ENCODE measurements around the gene PARD3. TPM values are rescaled to one million over a fixed set of nuclear protein-coding genes. Genes with fewer than 3 reads are reported as not detected.
A peak's percentile ranks its signal among the peaks of the same experiment; 100 is the strongest.
"Not testable (repeated sequence)": the region's sequence is repeated elsewhere in the genome, so short reads cannot be mapped to it uniquely, and the experiment has no call there.

Gene PARD3
- total RNA-seq, 3 donors from 2014 or later = 48.2 to 93.7 (median 60.6) TPM

DNA sequence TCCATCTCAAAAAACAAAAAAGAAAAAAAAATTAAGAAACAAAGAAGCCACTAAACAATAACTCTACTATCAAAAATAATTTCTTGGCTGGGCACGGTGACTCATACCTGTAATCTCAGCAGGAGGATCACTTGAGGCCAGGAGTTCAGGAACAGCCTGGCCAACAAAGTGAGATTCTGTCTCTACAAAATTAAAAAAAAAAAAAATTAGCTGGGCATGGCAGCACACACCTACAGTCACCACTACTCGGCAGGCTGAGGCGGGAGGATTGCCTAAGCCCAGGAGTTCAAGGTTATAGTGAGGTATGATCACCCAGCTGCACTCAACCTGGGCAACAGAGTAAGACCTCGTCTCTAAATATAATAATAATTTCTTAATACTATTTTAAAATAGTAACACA is 69.0 kb downstream of the PARD3 start:
- intact Hi-C loops (cut with DNase I; ENCODE audit: low total_unique reads) = no loop called here
- Histone ChIP-seq H3K27me3 (no peaks in the 10 kb centered on the region), H3K4me1 (no peaks in the 10 kb centered on the region), H3K4me3 (no peak overlapping the region), H3K9me3 (no peaks in the 10 kb centered on the region), H3K36me3 (no peaks in the 10 kb centered on the region), H3K27ac (no peak overlapping the region)
- no peak for TF ChIP-seq POLR2A (IDR thresholded peaks at IDR 0.05)
- TF ChIP-seq POLR2AphosphoS5 (IDR thresholded peaks at IDR 0.05) = no peak
- TF ChIP-seq, protein P1, sequence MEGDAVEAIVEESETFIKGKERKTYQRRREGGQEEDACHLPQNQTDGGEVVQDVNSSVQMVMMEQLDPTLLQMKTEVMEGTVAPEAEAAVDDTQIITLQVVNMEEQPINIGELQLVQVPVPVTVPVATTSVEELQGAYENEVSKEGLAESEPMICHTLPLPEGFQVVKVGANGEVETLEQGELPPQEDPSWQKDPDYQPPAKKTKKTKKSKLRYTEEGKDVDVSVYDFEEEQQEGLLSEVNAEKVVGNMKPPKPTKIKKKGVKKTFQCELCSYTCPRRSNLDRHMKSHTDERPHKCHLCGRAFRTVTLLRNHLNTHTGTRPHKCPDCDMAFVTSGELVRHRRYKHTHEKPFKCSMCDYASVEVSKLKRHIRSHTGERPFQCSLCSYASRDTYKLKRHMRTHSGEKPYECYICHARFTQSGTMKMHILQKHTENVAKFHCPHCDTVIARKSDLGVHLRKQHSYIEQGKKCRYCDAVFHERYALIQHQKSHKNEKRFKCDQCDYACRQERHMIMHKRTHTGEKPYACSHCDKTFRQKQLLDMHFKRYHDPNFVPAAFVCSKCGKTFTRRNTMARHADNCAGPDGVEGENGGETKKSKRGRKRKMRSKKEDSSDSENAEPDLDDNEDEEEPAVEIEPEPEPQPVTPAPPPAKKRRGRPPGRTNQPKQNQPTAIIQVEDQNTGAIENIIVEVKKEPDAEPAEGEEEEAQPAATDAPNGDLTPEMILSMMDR (IDR thresholded peaks at IDR 0.05) = no peak
- DNase-seq (ENCODE audit: low spot score in 2 of 2) = no peak

DNA sequence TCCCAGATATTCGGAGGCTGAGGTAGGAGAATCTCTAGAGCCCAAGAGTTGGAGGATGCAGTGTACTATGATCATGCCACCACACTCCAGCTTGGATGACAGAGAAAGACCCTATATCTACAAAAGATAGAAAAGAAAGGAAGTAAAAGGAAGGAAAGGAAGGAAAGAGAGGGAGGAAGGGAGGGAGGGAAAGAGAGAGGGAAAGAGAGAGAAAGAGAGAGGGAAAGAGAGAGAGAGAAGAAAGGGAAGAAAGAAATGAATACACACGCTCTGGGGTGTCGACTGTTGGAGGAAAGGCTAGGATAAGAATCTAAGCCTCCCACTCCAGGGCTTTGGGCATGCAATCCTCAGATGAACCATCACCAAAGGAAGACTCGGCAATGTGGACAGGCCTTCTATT is 69.9 kb downstream of the PARD3 start:
- H3K4me3 ChIP-seq = no peak overlapping the region
- no peak for DNase-seq (ENCODE audit: low spot score in 2 of 2)
- H3K27me3 ChIP-seq = no peaks in the 10 kb centered on the region
- no peak for TF ChIP-seq POLR2A (IDR thresholded peaks at IDR 0.05)
- no peak for TF ChIP-seq POLR2AphosphoS5 (IDR thresholded peaks at IDR 0.05)
- TF ChIP-seq, protein P1 (IDR thresholded peaks at IDR 0.05) = no peak
- H3K36me3 ChIP-seq = no peaks in the 10 kb centered on the region
- H3K27ac ChIP-seq = no peak overlapping the region
- no peaks in the 10 kb centered on the region for H3K9me3 ChIP-seq
- H3K4me1 ChIP-seq = peaks cover 0 to 5% of the 10 kb centered on the region in 2 donors
- intact Hi-C loops (cut with DNase I; ENCODE audit: low total_unique reads) = no loop called here

DNA sequence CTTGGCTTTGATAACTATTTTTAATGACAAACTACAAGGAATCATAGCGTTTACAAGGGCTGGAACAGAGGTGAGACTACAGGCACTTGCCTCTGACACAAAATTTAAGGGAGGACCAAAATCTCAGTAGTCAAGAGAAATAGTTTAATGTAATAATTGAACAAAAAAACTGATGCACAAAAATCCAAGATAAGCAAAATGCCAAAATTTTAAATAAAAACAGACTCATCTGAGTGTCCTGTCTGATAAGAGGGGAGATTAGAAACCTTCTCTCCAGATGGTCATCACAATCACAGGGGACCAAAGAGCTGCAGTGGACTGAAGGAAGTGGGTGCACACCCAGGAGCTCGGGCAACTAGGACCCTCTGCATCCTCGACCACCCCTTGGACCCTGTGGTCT is 70.5 kb downstream of the PARD3 start:
- Histone ChIP-seq H3K27ac (peak overlapping the region; percentile 54 to 68), H3K9me3 (no peaks in the 10 kb centered on the region), H3K4me3 (no peak overlapping the region), H3K27me3 (no peaks in the 10 kb centered on the region), H3K36me3 (no peaks in the 10 kb centered on the region), H3K4me1 (peaks cover 0 to 6% of the 10 kb centered on the region in 2 donors)
- intact Hi-C loops (cut with DNase I; ENCODE audit: low total_unique reads) = no loop called here
- DNase-seq (ENCODE audit: low spot score in 2 of 2) = no peak
- TF ChIP-seq, protein P1 (IDR thresholded peaks at IDR 0.05) = no peak
- TF ChIP-seq POLR2AphosphoS5 (IDR thresholded peaks at IDR 0.05) (no peak), POLR2A (IDR thresholded peaks at IDR 0.05) (no peak)

DNA sequence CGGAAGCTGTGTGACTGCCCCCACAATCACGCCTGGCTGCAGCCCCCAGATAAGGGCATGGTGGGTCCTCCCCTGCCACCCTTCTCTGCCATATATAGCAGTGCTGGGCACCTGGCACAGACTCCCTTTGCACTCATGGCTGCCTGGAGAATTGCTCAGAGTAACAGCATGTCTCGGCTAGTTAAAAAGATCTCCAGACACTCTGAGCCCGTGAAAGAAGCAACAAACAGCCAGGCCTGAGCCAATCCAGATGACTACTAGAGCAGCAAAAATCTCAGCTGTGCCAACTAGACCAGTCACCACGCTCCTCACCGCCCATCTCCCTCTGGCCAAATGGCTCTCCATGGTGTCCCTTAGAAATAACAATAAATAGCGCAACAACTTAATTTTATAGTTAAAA is 71.3 kb downstream of the PARD3 start:
- H3K4me1 ChIP-seq = peaks cover 0 to 6% of the 10 kb centered on the region in 2 donors
- DNase-seq (ENCODE audit: low spot score in 2 of 2) = peak in 1 of 2 donors; percentile 83
- no peaks in the 10 kb centered on the region for H3K27me3 ChIP-seq
- H3K36me3 ChIP-seq = no peaks in the 10 kb centered on the region
- intact Hi-C loops (cut with DNase I; ENCODE audit: low total_unique reads) = no loop called here
- H3K9me3 ChIP-seq = no peaks in the 10 kb centered on the region
- TF ChIP-seq POLR2A (IDR thresholded peaks at IDR 0.05) (no peak), POLR2AphosphoS5 (IDR thresholded peaks at IDR 0.05) (no peak)
- TF ChIP-seq, protein P1 (IDR thresholded peaks at IDR 0.05) = no peak
- peak overlapping the region; percentile 67 to 68 for H3K27ac ChIP-seq
- H3K4me3 ChIP-seq = peak overlapping the region in 1 of 3 donors; percentile 20

DNA sequence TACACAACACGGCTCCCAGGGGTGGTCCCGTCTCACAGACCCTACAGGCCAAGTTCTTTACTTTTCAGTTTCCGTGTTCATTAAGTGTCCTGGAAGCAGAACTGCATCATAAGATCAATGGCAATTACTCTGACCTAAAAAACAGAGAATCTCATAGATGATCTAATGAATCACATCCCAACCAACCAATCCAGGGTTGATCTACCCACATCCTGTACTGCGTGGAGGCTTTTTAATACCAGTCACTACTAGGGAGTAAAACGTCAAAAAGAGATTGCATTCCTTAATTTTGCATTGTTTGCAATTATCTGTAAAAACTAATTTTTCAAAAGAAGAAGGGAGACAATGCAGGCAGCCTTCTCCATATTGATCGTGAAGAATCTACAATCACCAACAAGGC is 72.6 kb downstream of the PARD3 start:
- intact Hi-C loops (cut with DNase I; ENCODE audit: low total_unique reads) = no loop called here
- H3K4me3 ChIP-seq = no peak overlapping the region
- no peaks in the 10 kb centered on the region for H3K27me3 ChIP-seq
- no peak for DNase-seq (ENCODE audit: low spot score in 2 of 2)
- no peaks in the 10 kb centered on the region for H3K36me3 ChIP-seq
- peak overlapping the region; percentile 67 to 68 for H3K27ac ChIP-seq
- TF ChIP-seq, protein P1 (IDR thresholded peaks at IDR 0.05) = no peak
- TF ChIP-seq POLR2A (IDR thresholded peaks at IDR 0.05) = no peak
- no peaks in the 10 kb centered on the region for H3K9me3 ChIP-seq
- H3K4me1 ChIP-seq = peaks cover 0 to 6% of the 10 kb centered on the region in 2 donors

DNA sequence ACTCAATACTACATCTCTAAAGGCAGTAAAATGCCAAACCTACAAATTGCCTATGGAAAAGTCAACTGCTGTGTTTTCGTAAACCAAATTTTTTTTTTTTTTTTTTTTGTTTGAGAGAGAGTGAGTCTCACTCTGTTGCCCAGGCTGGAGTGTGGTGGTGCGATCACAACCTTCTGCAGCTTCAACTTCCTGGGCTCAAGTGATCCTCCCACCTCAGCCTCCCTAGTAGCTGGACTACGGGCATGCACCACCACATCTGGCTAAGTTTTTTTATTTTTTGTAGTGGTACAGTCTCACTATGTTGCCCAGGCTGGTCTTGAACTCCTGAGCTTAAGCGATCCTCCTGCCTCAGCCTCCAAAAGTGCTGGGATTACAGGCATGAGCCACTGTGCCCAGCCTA is 74.0 kb downstream of the PARD3 start:
- H3K9me3 ChIP-seq; DNase-seq (ENCODE audit: low spot score in 2 of 2); H3K4me1 ChIP-seq; intact Hi-C loops (cut with DNase I; ENCODE audit: low total_unique reads); H3K27me3 ChIP-seq; H3K4me3 ChIP-seq; H3K36me3 ChIP-seq: not testable (repeated sequence)
- H3K27ac ChIP-seq = peak overlapping the region in 1 of 2 donors; percentile 15
